ENCODE results near the gene KRT31. TPM values are rescaled to one million over a fixed set of nuclear protein-coding genes. Genes with fewer than 3 reads are reported as not detected.
"Not testable (repeated sequence)": the region's sequence is repeated elsewhere in the genome, so short reads cannot be mapped to it uniquely, and the experiment has no call there.

Gene KRT31
- total RNA-seq, 1 experiment from 2014 or later: not detected

GRCh38 chr17:41404024-41404671 lies 6.7 kb upstream of the KRT31 start:
- Histone ChIP-seq H2AFZ (ENCODE audit: low read length) (no peak overlapping the region), H3K4me3 (ENCODE audit: low read length) (no peak overlapping the region), H3K9me2 (replicated peaks; ENCODE audit: insufficient read depth, low read length) (no peaks in the 10 kb centered on the region), H3K36me3 (ENCODE audit: insufficient read depth, low read length) (no peaks in the 10 kb centered on the region), H3K79me2 (ENCODE audit: low read length) (no peaks in the 10 kb centered on the region), H4K20me1 (ENCODE audit: insufficient read depth, low read depth, low read length) (no peaks in the 10 kb centered on the region), H3K27me3 (ENCODE audit: low read length) (no peaks in the 10 kb centered on the region), H3K4me1 (ENCODE audit: low read length) (no peaks in the 10 kb centered on the region), H3K27ac (ENCODE audit: low read length) (no peak overlapping the region), H3K4me2 (ENCODE audit: low read depth, low read length, poor library complexity, severe bottlenecking) (no peak overlapping the region), H3K9ac (ENCODE audit: low read length) (no peak overlapping the region), H3K9me3 (ENCODE audit: low read length) (no peaks in the 10 kb centered on the region)
- no peak for DNase-seq

GRCh38 chr17:41403404-41404023 lies 6.1 kb upstream of the KRT31 start:
- no peaks in the 10 kb centered on the region for H3K36me3 ChIP-seq (ENCODE audit: insufficient read depth, low read length)
- H3K4me3 ChIP-seq (ENCODE audit: low read length): no peak overlapping the region
- no peak overlapping the region for H2AFZ ChIP-seq (ENCODE audit: low read length)
- no peaks in the 10 kb centered on the region for H3K9me2 ChIP-seq (replicated peaks; ENCODE audit: insufficient read depth, low read length)
- H3K9ac ChIP-seq (ENCODE audit: low read length): no peak overlapping the region
- H3K9me3 ChIP-seq (ENCODE audit: low read length): no peaks in the 10 kb centered on the region
- H3K27ac ChIP-seq (ENCODE audit: low read length): no peak overlapping the region
- no peak for DNase-seq
- no peaks in the 10 kb centered on the region for H3K27me3 ChIP-seq (ENCODE audit: low read length)
- no peak overlapping the region for H3K4me2 ChIP-seq (ENCODE audit: low read depth, low read length, poor library complexity, severe bottlenecking)
- no peaks in the 10 kb centered on the region for H3K4me1 ChIP-seq (ENCODE audit: low read length)
- H3K79me2 ChIP-seq (ENCODE audit: low read length): no peaks in the 10 kb centered on the region
- no peaks in the 10 kb centered on the region for H4K20me1 ChIP-seq (ENCODE audit: insufficient read depth, low read depth, low read length)

- H3K27me3 ChIP-seq (ENCODE audit: low read length): no peaks in the 10 kb centered on the region
Observed at GRCh38 chr17:41402161-41402560, 4.8 kb upstream of the KRT31 start.

GRCh38 chr17:41396340-41396739 lies 1.1 kb downstream of the KRT31 start:
- Histone ChIP-seq H3K79me2 (ENCODE audit: low read length) (no peaks in the 10 kb centered on the region), H3K27ac (ENCODE audit: low read length) (no peak overlapping the region), H3K4me3 (ENCODE audit: low read length) (no peak overlapping the region), H3K4me2 (ENCODE audit: low read depth, low read length, poor library complexity, severe bottlenecking) (no peak overlapping the region), H3K9me2 (replicated peaks; ENCODE audit: insufficient read depth, low read length) (no peaks in the 10 kb centered on the region), H2AFZ (ENCODE audit: low read length) (no peak overlapping the region), H3K36me3 (ENCODE audit: insufficient read depth, low read length) (no peaks in the 10 kb centered on the region), H3K9ac (ENCODE audit: low read length) (no peak overlapping the region), H3K27me3 (ENCODE audit: low read length) (no peaks in the 10 kb centered on the region), H4K20me1 (ENCODE audit: insufficient read depth, low read depth, low read length) (no peaks in the 10 kb centered on the region), H3K9me3 (ENCODE audit: low read length) (no peaks in the 10 kb centered on the region), H3K4me1 (ENCODE audit: low read length) (no peaks in the 10 kb centered on the region)
- DNase-seq: no peak

More at GRCh38 chr17:41402161-41402560, 4.8 kb upstream of the KRT31 start:
- Histone ChIP-seq H2AFZ (ENCODE audit: low read length) (no peak overlapping the region), H4K20me1 (ENCODE audit: insufficient read depth, low read depth, low read length) (no peaks in the 10 kb centered on the region), H3K4me2 (ENCODE audit: low read depth, low read length, poor library complexity, severe bottlenecking) (no peak overlapping the region), H3K9ac (ENCODE audit: low read length) (no peak overlapping the region), H3K36me3 (ENCODE audit: insufficient read depth, low read length) (no peaks in the 10 kb centered on the region), H3K27ac (ENCODE audit: low read length) (no peak overlapping the region), H3K9me3 (ENCODE audit: low read length) (no peaks in the 10 kb centered on the region), H3K4me3 (ENCODE audit: low read length) (no peak overlapping the region), H3K79me2 (ENCODE audit: low read length) (no peaks in the 10 kb centered on the region), H3K4me1 (ENCODE audit: low read length) (no peaks in the 10 kb centered on the region), H3K9me2 (replicated peaks; ENCODE audit: insufficient read depth, low read length) (no peaks in the 10 kb centered on the region)
- DNase-seq: no peak

- H4K20me1 ChIP-seq (ENCODE audit: insufficient read depth, low read depth, low read length): no peaks in the 10 kb centered on the region
- no peaks in the 10 kb centered on the region for H3K9me3 ChIP-seq (ENCODE audit: low read length)
- H2AFZ ChIP-seq (ENCODE audit: low read length): no peak overlapping the region
- H3K27ac ChIP-seq (ENCODE audit: low read length): no peak overlapping the region
- no peaks in the 10 kb centered on the region for H3K36me3 ChIP-seq (ENCODE audit: insufficient read depth, low read length)
- no peaks in the 10 kb centered on the region for H3K79me2 ChIP-seq (ENCODE audit: low read length)
- H3K9me2 ChIP-seq (replicated peaks; ENCODE audit: insufficient read depth, low read length): no peaks in the 10 kb centered on the region
- H3K4me3 ChIP-seq (ENCODE audit: low read length): no peak overlapping the region
- no peak overlapping the region for H3K9ac ChIP-seq (ENCODE audit: low read length)
- no peaks in the 10 kb centered on the region for H3K27me3 ChIP-seq (ENCODE audit: low read length)
- no peak for DNase-seq
- H3K4me2 ChIP-seq (ENCODE audit: low read depth, low read length, poor library complexity, severe bottlenecking): no peak overlapping the region
- H3K4me1 ChIP-seq (ENCODE audit: low read length): no peaks in the 10 kb centered on the region
Observed at GRCh38 chr17:41395611-41396010, 1.8 kb downstream of the KRT31 start.

- not testable (repeated sequence) for DNase-seq; H3K9ac ChIP-seq (ENCODE audit: low read length); H3K4me2 ChIP-seq (ENCODE audit: low read depth, low read length, poor library complexity, severe bottlenecking); H3K79me2 ChIP-seq (ENCODE audit: low read length); H3K4me3 ChIP-seq (ENCODE audit: low read length); H3K4me1 ChIP-seq (ENCODE audit: low read length); H3K27ac ChIP-seq (ENCODE audit: low read length); H3K27me3 ChIP-seq (ENCODE audit: low read length); H3K9me2 ChIP-seq (replicated peaks; ENCODE audit: insufficient read depth, low read length); H3K9me3 ChIP-seq (ENCODE audit: low read length); H3K36me3 ChIP-seq (ENCODE audit: insufficient read depth, low read length); H2AFZ ChIP-seq (ENCODE audit: low read length); H4K20me1 ChIP-seq (ENCODE audit: insufficient read depth, low read depth, low read length)
Observed at GRCh38 chr17:41395044-41395443, 2.4 kb downstream of the KRT31 start.

GRCh38 chr17:41394254-41394996 lies 3.0 kb downstream of the KRT31 start:
- Histone ChIP-seq H3K36me3 (ENCODE audit: insufficient read depth, low read length) (no peaks in the 10 kb centered on the region), H3K4me1 (ENCODE audit: low read length) (no peaks in the 10 kb centered on the region), H3K79me2 (ENCODE audit: low read length) (no peaks in the 10 kb centered on the region), H3K9me3 (ENCODE audit: low read length) (no peaks in the 10 kb centered on the region), H2AFZ (ENCODE audit: low read length) (no peak overlapping the region), H3K27ac (ENCODE audit: low read length) (no peak overlapping the region), H3K4me3 (ENCODE audit: low read length) (no peak overlapping the region), H4K20me1 (ENCODE audit: insufficient read depth, low read depth, low read length) (no peaks in the 10 kb centered on the region), H3K27me3 (ENCODE audit: low read length) (no peaks in the 10 kb centered on the region), H3K9me2 (replicated peaks; ENCODE audit: insufficient read depth, low read length) (no peaks in the 10 kb centered on the region), H3K9ac (ENCODE audit: low read length) (no peak overlapping the region), H3K4me2 (ENCODE audit: low read depth, low read length, poor library complexity, severe bottlenecking) (no peak overlapping the region)
- no peak for DNase-seq

- Histone ChIP-seq H2AFZ (ENCODE audit: low read length) (no peak overlapping the region), H3K9me3 (ENCODE audit: low read length) (no peaks in the 10 kb centered on the region), H3K4me2 (ENCODE audit: low read depth, low read length, poor library complexity, severe bottlenecking) (no peak overlapping the region), H3K9ac (ENCODE audit: low read length) (no peak overlapping the region), H3K4me1 (ENCODE audit: low read length) (no peaks in the 10 kb centered on the region), H3K27me3 (ENCODE audit: low read length) (no peaks in the 10 kb centered on the region), H3K36me3 (ENCODE audit: insufficient read depth, low read length) (no peaks in the 10 kb centered on the region), H3K4me3 (ENCODE audit: low read length) (no peak overlapping the region), H3K9me2 (replicated peaks; ENCODE audit: insufficient read depth, low read length) (no peaks in the 10 kb centered on the region), H3K27ac (ENCODE audit: low read length) (no peak overlapping the region), H4K20me1 (ENCODE audit: insufficient read depth, low read depth, low read length) (no peaks in the 10 kb centered on the region), H3K79me2 (ENCODE audit: low read length) (no peaks in the 10 kb centered on the region)
- no peak for DNase-seq
Observed at GRCh38 chr17:41393826-41394225, 3.6 kb downstream of the KRT31 start.
